Hepatic stellate cell (primary cell): ENCODE data around the gene N4BP3.
A peak's percentile ranks its signal among the peaks of the same experiment; 100 is the strongest.
"Not testable (repeated sequence)": the region's sequence is repeated elsewhere in the genome, so short reads cannot be mapped to it uniquely, and the experiment has no call there.

Experiments used
- DNase-seq: peaks from one replicate; pipeline ENCODE4 v3.0.0; 2011; ENCODE audit warnings: low spot score

N4BP3 gene

GRCh38 chr5:178123094-178123965 lies 10.0 kb downstream of the N4BP3 start:
- DNase-seq = no peak

GRCh38 chr5:178123966-178124925 lies 10.9 kb downstream of the N4BP3 start:
- DNase-seq = no peak

GRCh38 chr5:178125253-178125906 lies 12.0 kb downstream of the N4BP3 start:
- DNase-seq = no peak

- no peak for DNase-seq
These were observed 13.2 kb downstream of the N4BP3 start for GRCh38 chr5:178126556-178126955.

GRCh38 chr5:178127300-178128009 lies 14.1 kb downstream of the N4BP3 start:
- not testable (repeated sequence) for DNase-seq

GRCh38 chr5:178129296-178129695 lies 16.0 kb downstream of the N4BP3 start:
- DNase-seq = no peak

- DNase-seq = not testable (repeated sequence)
These were observed 16.9 kb downstream of the N4BP3 start for GRCh38 chr5:178130234-178130575.

- DNase-seq = peak; percentile 88
These were observed 17.5 kb downstream of the N4BP3 start, which contains the start of gene RMND5B for GRCh38 chr5:178130576-178131445. Gene RMND5B (plus strand): TSS chr5:178131014. CDS start chr5:178138120, 7,106 bp downstream.

- no peak for DNase-seq
These were observed 18.2 kb downstream of the N4BP3 start for GRCh38 chr5:178131446-178131996.

- no peak for DNase-seq
These were observed 23.7 kb downstream of the N4BP3 start for GRCh38 chr5:178136990-178137389.

GRCh38 chr5:178137991-178138390 lies 24.7 kb downstream of the N4BP3 start:
- no peak for DNase-seq

- DNase-seq = no peak
These were observed 28.2 kb downstream of the N4BP3 start for GRCh38 chr5:178141550-178141949.

- DNase-seq = no peak
These were observed 29.3 kb downstream of the N4BP3 start for GRCh38 chr5:178142642-178143041.

- DNase-seq = no peak
These were observed 29.9 kb downstream of the N4BP3 start for GRCh38 chr5:178143246-178143645.

- no peak for DNase-seq
These were observed 30.6 kb downstream of the N4BP3 start for GRCh38 chr5:178143901-178144300.

GRCh38 chr5:178145965-178146820 lies 32.9 kb downstream of the N4BP3 start:
- peak; percentile 62 for DNase-seq

- no peak for DNase-seq
These were observed 34.1 kb downstream of the N4BP3 start for GRCh38 chr5:178147406-178147805.

GRCh38 chr5:178149199-178149932 lies 36.0 kb downstream of the N4BP3 start:
- no peak for DNase-seq
